Epidermal melanocyte (primary cell): ENCODE measurements around the gene HSF4.
A peak's percentile ranks its signal among the peaks of the same experiment; 100 is the strongest.

Source experiments
- DNase-seq: peaks from one replicate; pipeline ENCODE4 v3.0.0; 2011; ENCODE audit warnings: low spot score; ENCODE audit not compliant: insufficient read length

The HSF4 gene

DNA sequence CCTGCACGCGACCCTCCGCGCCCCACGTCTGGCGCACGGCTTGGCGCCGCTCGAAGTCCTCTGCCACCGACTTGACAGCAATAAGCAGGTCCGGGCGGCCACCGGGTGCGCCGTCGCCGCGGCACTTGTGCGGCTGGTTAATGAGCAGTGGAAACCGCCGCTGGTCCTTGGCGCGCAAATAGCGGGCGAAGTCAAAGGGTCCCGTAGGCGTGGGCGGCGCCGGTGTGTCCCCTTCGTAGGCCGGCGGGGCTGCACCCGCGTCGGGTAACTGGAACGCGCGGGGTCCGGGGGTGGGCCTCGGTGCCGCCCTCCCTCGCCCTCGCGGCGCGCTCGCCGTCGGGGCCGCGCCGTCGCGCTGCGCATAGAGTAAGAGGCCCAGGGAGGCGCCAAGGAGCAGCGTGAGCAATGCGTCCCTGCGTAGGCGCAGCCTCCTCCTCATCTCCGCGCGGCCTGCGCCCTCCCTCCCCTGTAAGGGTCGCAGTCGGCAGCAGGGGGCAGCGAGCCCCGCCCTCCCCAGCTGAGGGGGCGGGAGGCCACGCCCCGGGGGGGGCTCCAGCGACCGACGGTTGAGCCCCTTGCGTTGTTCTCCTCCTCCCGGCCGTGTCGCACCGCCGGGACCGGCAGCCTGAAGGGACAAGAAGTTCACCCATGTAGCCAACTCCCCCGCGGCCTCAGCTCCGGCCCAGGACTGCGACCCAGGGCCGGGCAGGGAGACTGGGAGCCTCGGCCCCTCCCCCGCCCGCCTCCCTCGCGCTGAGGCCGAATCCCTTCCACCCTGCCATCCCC is 14.3 kb upstream of the HSF4 start:
- peak; percentile 51 for DNase-seq

DNA sequence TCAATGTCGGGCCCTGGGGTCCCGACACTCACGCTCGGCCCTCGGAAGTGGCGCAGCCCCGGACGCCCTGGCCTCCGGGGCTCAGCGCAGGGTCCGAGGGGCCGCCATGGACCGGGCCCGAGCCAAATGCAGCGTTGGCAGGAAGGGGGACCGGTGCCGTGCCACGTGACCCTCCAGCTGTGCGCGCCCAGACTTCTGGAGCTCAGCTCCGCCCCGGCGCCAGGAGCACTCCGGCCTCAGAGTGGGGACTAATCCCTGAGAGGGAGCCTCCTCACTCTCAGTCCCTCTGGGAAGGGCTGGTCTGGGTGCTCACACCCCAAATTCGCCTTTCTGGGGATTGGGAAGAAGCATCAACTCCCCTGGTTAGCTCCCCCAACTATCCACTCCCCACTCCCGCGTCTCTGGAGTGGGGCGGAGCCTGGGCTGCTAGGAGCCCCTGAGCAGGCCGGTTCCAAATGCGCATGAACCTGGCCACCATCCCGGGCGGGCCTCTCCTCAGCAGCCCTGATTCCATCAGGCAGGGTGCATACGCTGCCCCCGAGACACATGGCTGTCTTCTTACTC is 13.6 kb upstream of the HSF4 start, which contains the start of gene B3GNT9:
TSS of gene B3GNT9 (minus strand) at position 166 of the 564 bp plus-strand sequence. CDS start 513 bp downstream, outside the sequence.
- DNase-seq = peak; percentile 86

DNA sequence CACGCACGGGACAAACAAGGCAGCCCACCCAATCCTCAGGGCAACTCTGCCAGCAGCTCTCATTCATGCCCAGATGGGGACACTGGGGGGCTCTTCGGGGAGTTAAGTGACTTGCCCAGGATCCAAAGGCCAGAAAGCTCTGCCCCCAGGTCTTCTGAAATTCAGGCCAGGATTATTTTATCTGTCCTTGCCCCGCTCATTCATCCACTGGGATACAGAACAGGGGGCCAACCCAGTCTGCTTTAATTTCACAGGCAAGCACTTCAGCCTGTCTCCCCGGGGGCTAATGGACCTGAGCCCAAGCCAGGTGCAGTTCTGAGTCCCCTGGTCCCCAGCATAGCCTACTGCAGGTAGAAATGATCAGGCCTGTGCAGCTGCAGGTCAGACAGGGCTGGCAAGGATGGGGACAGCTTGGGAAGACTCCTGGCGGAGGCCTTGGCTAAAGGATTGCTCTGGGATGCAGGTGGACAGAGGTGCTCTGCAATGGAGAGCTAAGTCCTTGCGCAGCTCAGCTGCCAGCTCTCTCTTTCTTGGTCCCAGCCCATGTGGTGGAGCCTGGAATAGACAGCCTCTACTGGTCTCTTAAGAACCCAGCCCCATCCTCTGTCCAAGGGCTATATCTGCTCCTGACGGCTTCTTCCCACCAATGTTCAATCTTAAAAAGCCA is 13.0 kb upstream of the HSF4 start:
- DNase-seq = no peak

DNA sequence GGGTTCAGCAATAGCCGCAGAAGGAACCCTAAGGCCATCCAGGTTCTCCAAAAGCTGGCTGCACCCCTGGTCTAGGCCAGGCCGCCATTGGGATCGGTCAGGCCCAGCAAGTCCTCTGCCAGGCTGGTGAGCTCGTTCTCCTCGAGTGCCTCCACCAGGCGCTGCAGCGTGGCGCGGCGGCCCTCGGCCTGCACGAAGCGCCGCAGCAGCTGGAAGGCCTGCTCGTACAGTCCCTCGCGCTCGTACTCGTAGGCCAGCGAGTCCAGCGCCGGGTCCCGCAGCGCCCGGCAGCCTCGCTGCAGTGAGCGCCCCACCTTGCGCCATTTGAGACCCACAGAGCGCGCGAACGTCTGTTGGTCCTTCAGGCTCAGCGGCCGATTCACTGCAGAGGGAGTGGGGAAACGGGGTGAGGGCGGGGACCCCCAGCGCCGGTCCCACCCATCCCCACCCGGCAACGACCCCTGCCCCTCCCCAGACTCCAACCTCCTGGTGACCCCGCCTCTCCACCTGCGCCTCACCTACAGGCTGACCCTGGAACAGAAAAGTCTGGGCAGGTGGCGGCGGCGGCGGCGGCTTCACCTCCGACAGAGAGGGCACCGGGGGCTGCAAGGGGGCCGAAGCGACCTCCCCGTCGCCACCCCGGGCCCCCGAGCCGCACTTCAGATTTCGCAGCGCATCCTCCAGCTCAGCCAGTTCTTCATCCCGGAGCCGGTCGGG is 9.8 kb upstream of the HSF4 start:
- DNase-seq = no peak

DNA sequence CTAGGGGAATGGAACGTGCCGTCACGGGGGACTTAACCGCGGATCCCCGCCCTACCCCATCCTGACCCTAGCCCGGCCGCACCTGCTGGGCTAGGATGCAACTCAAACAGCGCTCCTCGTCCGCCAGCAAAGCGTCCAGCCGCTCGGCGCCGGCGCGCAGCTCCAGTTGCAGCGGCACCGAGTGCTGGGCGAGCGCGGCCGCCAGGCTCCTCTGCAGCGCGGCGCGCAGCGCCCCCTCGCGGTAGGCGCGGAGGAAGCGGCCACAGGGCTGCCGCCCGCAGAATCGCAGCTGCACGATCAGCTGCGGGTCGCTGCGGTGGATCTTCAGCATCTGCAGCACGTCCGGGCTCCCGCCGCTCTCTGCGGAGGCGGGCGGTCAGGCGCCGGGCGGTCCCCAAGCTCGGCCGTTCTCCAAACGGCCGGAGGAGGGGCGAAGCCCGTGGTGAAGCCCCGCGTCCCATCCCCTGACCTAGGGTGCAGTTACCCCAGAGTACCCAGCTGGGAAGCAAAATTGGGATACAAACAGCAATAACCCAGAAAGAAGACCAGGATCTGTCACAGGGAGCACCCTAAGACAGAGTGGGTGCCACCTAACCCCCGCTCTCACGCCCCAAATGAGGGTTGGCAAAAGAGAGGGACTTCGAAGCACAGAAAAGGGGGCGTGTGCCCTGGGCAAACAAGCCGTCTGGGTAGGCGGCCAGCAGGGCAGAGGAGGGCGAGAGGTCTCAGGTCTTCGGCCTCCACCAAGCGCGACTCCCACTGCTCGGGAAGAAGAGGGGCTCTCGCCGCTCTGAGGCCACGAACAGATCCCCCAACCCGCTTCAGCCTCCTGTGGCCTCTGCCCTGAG is 9.0 kb upstream of the HSF4 start:
- DNase-seq = peak; percentile 90

DNA sequence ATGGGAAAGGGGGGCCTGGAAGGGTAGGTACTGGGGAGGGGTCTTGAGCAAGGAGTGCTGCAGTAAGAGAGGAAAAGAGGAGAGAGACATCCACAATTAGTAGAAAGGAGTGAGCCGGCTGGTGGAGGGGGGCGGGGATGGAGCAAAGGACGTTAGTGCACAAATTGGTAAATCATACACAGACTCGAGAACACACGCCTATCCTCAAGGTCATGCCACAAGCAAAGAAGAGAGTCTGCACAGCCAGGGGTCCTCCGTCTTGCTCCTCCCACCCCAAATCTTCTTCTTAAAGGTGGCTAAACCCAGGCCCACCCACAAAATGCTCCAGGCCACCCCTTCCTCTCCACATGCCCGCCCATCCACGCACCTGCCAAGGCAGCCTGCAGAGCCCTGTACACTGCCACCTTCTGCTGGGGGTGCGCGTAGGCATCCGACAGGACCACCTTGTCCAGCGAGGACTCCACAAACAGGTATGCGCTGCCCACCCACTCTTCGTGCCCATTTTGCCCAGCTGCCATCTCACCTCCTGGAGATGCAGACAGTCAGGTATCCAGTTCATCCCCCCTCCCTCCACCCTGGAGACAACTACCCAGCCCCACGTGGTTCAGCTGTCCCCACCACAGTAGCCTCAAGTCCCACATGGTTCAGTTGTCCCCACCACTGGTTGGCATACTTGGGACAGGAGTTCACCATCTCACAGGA is 8.3 kb upstream of the HSF4 start:
- no peak for DNase-seq

DNA sequence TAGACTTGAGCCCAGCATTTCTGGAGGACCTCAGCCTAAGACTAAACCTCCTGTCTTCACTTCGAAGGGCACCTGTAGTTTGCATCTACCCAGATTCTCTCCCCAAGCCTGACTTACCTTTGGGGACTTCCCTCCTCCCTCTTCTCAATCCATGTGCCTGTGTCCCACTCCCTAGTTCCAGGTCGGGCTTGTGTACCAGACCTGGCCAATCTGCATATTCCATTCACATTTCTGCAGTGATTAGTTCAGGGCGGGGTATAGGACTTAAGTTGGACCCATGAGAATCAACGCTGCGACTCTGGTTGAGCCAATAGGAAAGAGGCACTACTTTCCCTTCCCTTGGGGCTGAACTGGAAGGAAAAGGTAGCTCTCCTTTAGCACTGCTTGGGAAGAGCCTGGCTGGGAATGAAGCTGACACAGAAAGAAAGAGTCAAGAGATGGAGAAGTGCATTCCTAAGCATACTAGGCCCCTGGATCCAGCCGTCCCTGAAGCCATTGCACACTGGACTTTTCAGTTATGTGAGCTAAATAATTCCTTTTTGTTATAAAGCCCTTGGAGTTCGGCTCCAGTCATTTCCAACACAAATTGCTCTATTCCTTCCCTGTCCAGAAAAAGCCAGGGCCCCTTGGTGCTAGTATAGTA is 7.3 kb upstream of the HSF4 start:
- DNase-seq = no peak

DNA sequence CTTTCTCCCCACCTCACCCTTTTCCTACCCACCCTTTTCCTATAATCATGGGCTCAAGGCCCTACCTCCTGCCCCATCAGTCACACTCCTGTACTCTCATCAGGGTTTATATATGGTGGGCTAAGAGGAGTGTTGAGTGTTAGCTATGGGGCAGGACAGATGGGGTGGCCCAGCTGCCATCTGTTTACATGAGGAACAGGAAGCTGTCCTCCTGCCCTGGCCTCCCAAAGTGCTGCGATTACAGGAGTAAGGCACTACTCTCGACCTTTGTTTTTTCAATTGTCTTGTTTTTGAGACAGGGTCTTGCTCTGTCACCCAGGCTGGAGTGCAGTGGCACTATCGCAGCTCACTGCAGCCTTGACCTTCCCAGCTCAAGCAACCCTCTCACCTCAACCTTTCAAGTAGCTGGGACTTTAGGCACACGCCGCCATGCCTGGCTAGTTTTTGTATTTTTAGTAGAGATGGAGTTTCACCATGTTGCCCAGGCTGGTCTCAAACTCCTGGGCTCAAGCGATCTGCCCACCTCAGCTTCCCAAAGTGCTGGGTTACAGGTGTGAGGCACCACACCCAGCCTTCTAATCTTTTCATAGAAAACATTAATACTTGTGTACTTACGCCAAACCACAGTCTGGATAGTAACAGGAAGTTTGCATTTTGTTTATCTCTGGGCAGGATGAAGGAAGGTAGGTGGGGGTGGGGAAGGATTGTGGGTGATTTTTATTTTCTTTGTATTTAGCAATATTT is 6.5 kb upstream of the HSF4 start:
- DNase-seq = no peak

DNA sequence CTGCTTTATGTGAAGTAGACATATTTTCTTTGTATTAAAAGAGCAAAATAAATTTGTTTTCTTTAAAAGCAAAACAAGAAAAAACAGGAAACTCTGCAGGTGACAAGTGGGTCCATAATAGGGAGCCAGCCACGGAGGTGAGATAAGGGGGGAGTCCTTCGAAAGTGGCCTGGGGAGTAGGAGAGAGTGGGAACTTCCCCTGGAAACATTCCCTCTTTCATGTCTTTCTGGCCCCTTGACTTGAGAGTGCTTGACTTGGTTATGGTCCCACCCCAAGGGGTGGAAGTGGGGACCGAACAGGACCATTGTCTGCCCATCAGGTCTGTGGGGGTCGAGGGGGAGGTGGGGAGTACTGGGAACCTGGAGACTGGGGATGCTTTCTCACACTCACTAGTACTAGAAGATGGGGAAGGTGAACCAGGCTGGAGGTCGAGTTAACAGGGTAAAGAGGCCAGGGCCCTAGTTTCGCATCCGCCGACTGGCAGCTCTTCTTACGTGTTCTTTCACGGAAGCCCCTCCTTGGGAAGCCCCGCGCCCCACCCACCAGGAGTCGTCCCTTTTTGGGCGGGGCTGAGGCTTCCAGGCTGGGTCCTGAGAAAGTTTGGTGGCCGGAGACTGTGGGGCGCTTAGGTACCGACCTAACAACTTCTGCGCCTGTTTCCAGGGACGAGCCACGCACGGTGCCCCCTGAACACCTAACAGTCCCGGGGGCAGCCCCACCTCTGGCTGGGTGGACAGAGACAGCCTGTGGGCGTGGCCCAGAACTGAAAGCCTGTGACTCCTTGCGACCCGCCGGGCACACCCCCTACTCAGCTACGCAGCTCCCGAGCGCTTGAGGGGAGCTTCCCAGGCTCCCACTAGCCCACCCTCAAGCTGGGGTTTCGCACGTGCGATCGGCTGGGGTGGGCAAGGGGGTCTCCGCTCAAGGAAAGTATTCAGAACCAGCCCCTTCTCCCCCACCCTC is 5.6 kb upstream of the HSF4 start:
- DNase-seq = no peak

DNA sequence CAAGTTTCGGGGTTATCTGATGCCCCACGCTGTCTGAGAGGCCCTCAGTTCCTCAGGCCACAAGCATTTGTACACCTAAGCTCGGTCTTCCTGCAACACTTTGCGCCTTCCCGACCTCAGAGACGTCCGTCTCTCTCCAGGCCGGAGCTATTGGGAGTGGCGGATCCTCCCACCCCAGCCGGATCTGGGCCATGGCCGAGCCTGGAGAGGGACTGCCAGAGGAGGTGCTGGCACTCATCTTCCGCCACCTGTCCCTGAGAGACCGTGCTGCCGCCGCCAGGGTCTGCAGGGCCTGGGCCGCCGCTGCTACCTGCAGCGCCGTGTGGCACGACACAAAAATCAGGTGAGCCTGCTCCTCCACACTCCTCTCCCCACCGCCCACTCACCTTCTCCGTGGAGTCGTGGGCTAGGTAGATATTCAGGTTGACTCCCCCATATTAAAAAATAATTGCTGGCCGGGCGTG is 2.9 kb upstream of the HSF4 start:
- DNase-seq = no peak

DNA sequence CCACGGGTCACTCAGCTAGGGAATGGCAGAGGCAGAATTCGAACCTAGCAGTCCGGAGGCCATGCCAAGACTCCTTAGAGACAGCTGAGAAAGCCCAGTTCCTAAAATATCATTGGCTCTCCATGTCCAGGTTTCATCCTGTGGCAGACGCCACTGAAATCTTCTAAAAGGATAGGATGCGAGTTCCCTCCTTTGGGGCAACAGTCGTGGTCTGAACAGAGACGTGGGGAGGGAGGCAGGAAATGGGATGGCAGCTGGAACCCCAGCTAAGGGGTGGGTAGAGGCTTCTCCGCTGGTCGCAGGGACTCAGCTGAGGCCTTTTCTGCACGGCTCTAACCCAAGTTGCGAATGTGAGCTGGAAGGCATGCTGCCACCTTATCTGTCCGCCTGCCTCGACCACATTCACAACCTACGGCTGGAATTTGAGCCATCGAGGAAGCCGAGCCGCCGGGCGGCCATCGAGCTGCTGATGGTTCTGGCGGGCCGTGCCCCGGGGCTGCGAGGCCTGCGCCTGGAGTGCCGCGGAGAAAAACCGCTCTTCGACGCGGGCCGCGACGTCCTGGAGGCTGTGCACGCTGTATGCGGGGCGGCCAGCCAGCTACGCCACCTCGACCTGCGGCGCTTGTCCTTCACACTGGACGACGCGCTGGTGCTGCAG is 1.9 kb upstream of the HSF4 start:
- DNase-seq = no peak

DNA sequence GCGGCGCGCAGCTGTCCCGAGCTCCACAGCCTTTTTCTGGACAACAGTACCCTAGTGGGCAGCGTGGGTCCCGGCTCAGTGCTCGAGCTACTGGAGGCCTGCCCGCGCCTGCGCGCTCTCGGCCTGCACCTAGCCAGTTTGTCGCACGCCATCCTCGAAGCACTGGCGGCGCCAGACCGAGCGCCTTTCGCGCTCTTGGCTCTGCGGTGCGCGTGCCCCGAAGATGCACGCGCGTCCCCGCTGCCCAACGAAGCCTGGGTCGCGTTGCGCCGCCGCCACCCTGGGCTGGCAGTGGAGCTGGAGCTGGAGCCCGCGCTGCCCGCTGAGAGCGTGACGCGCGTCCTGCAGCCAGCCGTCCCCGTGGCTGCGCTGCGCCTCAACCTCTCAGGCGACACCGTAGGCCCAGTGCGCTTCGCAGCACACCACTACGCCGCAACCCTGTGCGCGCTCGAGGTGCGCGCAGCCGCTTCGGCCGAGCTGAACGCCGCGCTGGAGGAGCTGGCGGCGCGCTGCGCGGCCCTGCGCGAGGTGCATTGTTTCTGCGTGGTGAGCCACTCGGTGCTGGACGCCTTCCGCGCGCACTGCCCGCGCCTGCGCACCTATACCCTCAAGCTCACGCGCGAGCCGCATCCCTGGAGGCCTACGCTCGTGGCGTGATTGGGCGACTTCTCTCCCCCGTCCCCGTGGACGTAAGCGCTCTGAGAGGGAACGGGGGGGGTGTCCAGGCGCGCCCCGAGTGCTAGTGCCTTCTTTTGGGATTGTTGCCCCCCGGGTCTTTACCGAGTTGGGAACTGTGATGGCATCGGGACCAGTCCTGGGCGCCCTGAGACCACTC is 1.2 kb upstream of the HSF4 start:
- DNase-seq = no peak

DNA sequence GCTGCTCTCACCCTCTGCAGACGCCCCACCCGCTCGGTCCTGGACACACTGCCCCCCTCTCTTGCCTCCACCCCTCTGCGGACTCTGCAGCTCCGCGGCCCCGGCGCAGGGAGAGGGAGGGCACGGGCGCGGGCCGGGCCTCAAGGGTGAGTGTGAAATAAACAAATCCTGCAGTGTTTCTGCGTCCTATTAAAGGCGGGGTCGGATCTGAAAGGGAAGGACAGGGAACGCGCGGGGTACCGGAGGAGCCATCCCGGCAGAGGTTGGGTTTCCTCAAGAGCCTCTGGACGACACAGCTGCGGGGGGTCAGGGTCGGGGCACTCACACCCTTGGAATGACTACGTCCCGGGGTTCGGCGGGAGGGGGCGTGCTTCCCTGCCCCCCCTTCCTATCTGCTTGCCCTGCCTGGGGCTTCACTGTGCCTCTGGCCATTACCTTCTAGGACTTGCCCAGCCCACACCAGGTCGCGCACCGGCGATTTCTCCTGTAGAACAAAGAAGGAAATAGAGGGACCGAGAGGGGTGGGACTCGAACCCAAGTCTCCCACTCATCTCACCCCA is 466 bp upstream of the HSF4 start:
- no peak for DNase-seq

DNA sequence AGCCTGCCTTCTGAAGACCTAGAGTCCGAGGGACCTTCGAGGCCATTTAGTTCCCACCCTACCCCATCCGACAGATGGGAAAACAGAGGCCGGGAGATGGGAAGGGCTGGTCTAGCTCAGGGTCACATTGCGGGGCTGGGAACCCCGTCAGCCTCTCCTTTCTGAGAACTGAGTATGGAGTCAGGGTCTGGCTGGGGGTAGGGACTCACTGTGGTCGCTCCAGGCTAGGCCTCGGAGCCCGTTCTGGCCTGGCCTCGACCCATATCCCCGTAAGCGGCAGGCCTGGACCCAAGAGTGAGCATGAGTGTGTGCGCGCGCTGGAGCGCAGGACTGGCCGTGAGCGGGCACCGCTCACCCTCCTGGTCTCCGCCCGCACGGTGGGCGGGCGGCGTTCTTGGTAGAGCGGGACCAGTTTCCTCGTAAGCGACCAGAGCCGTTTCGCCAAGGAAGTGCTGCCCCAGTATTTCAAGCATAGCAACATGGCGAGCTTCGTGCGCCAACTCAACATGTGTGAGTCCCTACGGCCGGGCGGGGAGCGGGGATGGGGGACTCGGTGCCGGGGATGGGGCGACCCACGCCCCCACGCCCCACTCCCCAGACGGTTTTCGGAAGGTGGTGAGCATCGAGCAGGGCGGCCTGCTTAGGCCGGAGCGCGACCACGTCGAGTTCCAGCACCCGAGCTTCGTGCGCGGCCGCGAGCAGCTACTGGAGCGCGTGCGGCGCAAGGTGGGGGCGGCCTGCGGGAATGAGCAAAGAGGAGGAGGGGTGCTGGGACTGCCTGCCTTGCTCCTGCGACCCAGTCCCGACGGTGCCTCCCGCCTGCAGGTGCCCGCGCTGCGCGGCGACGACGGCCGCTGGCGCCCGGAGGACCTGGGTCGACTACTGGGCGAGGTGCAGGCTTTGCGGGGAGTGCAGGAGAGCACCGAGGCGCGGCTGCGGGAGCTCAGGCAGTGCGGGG is 855 bp downstream of the HSF4 start:
- DNase-seq = no peak

DNA sequence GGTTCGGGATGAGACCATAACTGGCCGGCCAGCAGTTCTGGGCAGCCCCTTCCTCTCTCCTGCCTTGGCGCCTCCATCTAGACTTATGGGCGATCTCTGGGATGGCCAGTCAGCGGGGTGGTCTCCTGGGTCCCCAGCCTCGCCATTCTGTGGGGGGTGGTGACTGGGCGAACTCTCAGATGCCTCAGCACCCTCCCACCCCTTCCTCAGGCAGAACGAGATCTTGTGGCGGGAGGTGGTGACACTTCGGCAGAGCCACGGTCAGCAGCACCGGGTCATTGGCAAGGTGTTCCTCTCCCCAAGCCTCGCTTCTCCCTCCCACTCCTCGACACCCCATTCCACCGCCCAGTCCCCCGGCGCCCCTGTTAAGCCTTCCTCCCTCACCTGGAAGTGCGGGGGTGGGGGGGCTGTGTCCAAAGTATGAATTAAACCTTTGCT is 1.6 kb downstream of the HSF4 start:
- DNase-seq = no peak
